ENCODE measurements around the gene GALNT16. TPM values are rescaled to one million over a fixed set of nuclear protein-coding genes. Genes with fewer than 3 reads are reported as not detected.

The GALNT16 gene
- total and polyA plus RNA-seq, 8 donors = 0.53 to 2.2 (median 1.6) TPM; not detected in 1

- no peaks in the 10 kb centered on the region for H3K9me3 ChIP-seq
- DNase-seq = peak in 1 of 2 donors; percentile 36
- intact Hi-C loops (cut with DNase I; ENCODE audit: low total_unique reads) = no loop called here
- 34 to 42% (median 38%) methylated on average over 4 to 5 of the region's 5 CpGs for WGBS, 5 donors
- no peaks in the 10 kb centered on the region for H3K36me3 ChIP-seq
- H3K27ac ChIP-seq = peak overlapping the region in 2 of 5 donors; percentile 11 to 65
- no peak for TF ChIP-seq POLR2A (IDR thresholded peaks at IDR 0.05)
- peak overlapping the region in 3 of 4 donors; percentile 47 to 75 (median 55) for H3K4me3 ChIP-seq
- H3K4me1 ChIP-seq = peaks cover 27 to 34% (median 32%) of the 10 kb centered on the region in 4 donors
- H3K27me3 ChIP-seq = peaks cover 9 to 85% (median 54%) of the 10 kb centered on the region in 3 donors
These were observed 1.9 kb downstream of the GALNT16 start for GRCh38 chr14:69261761-69262331.

- H3K4me3 ChIP-seq = no peak overlapping the region
- H3K4me1 ChIP-seq = peaks cover 27 to 34% (median 32%) of the 10 kb centered on the region in 4 donors
- peak overlapping the region in 1 of 5 donors; percentile 65 for H3K27ac ChIP-seq
- peaks cover 9 to 82% (median 51%) of the 10 kb centered on the region in 3 donors for H3K27me3 ChIP-seq
- no peak for TF ChIP-seq EP300 (IDR thresholded peaks at IDR 0.05)
- no peak for TF ChIP-seq CTCF (IDR thresholded peaks at IDR 0.05)
- TF ChIP-seq POLR2AphosphoS5 (IDR thresholded peaks at IDR 0.05) = no peak
- no peak for TF ChIP-seq POLR2A (IDR thresholded peaks at IDR 0.05)
- H3K9me3 ChIP-seq = no peaks in the 10 kb centered on the region
- 75 to 79% (median 77%) methylated on average over 3 of the region's 3 CpGs for WGBS, 5 donors
- intact Hi-C loops (cut with DNase I; ENCODE audit: low total_unique reads) = no loop called here
- no peak for DNase-seq
- H3K36me3 ChIP-seq = no peaks in the 10 kb centered on the region
These were observed 2.6 kb downstream of the GALNT16 start for GRCh38 chr14:69262516-69262915.

- peaks cover 9 to 74% (median 43%) of the 10 kb centered on the region in 3 donors for H3K27me3 ChIP-seq
- peak overlapping the region in 2 of 5 donors; percentile 38 to 39 for H3K27ac ChIP-seq
- intact Hi-C loops (cut with DNase I; ENCODE audit: low total_unique reads) = no loop called here
- 75 to 82% (median 81%) methylated on average over 6 of the region's 6 CpGs for WGBS, 5 donors
- DNase-seq = peak in 1 of 2 donors; percentile 52
- TF ChIP-seq POLR2A (IDR thresholded peaks at IDR 0.05) (no peak), POLR2AphosphoS5 (IDR thresholded peaks at IDR 0.05) (no peak), CTCF (IDR thresholded peaks at IDR 0.05) (no peak), EP300 (IDR thresholded peaks at IDR 0.05) (no peak)
- H3K36me3 ChIP-seq = no peaks in the 10 kb centered on the region
- no peak overlapping the region for H3K4me3 ChIP-seq
- peaks cover 27 to 34% (median 32%) of the 10 kb centered on the region in 4 donors for H3K4me1 ChIP-seq
- no peaks in the 10 kb centered on the region for H3K9me3 ChIP-seq
These were observed 3.4 kb downstream of the GALNT16 start for GRCh38 chr14:69263364-69263763.

- Histone ChIP-seq H3K27me3 (peaks cover 9 to 70% (median 39%) of the 10 kb centered on the region in 3 donors), H3K4me1 (peaks cover 27 to 34% (median 31%) of the 10 kb centered on the region in 4 donors), H3K27ac (peak overlapping the region in 2 of 5 donors; percentile 38 to 39), H3K36me3 (no peaks in the 10 kb centered on the region), H3K9me3 (no peaks in the 10 kb centered on the region), H3K4me3 (no peak overlapping the region)
- 74 to 82% (median 79%) methylated on average over 8 of the region's 8 CpGs for WGBS, 5 donors
- no peak for DNase-seq
- intact Hi-C loops (cut with DNase I; ENCODE audit: low total_unique reads) = no loop called here
- no peak for TF ChIP-seq POLR2AphosphoS5 (IDR thresholded peaks at IDR 0.05)
- TF ChIP-seq CTCF (IDR thresholded peaks at IDR 0.05) = no peak
- no peak for TF ChIP-seq POLR2A (IDR thresholded peaks at IDR 0.05)
- TF ChIP-seq EP300 (IDR thresholded peaks at IDR 0.05) = no peak
These were observed 3.8 kb downstream of the GALNT16 start for GRCh38 chr14:69263771-69264170.
